Measurements from ENCODE around the gene HCRT.
"Not testable (repeated sequence)": the region's sequence is repeated elsewhere in the genome, so short reads cannot be mapped to it uniquely, and the experiment has no call there.

The HCRT gene

DNA sequence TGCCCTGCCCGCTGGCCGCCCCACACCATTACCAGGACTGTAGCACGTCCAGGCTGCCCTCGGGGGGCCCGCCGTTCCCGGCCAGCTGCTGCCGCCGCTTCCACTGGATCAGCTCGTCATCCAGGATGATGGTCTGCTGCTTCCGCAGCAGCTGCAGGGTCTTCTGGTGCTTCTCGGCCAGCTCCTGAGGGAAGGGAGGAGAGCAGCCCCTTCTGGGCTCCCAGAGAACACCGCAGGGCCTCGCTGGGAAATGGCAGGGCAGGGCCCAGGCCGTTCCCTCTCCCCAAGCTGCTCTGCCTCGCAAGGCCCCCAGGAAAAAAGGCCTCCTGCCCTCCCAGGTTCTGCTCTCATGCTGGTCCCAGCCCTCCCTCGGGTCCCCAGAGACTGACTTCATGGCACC lies 34.0 kb upstream of the HCRT start:
- H3K18ac ChIP-seq (ENCODE audit: low read depth in 1 of 2, low read length in 2 of 2); H2AFZ ChIP-seq (ENCODE audit: low read depth, low read length); H3K23ac ChIP-seq (ENCODE audit: low read length in 2 of 2); H3K27me3 ChIP-seq (ENCODE audit: control insufficient read depth in 1 of 2, insufficient read depth in 1 of 2, low read length in 2 of 2); DNase-seq; H2BK120ac ChIP-seq (ENCODE audit: low read depth, low read length); H3K9me3 ChIP-seq (ENCODE audit: control insufficient read depth, low read length); H2BK12ac ChIP-seq (ENCODE audit: low read length in 2 of 2); H3K79me1 ChIP-seq (replicated peaks; ENCODE audit: low read length, poor library complexity, severe bottlenecking); H3K4ac ChIP-seq (ENCODE audit: low read depth in 1 of 2, low read length in 2 of 2); H3K14ac ChIP-seq (ENCODE audit: low read length in 2 of 2); H3K4me1 ChIP-seq (ENCODE audit: control insufficient read depth, insufficient read depth, low read depth, low read length); H3K9ac ChIP-seq (ENCODE audit: low read length); H2BK15ac ChIP-seq (ENCODE audit: low read depth, poor library complexity, severe bottlenecking); H4K8ac ChIP-seq (ENCODE audit: low read length); H2BK5ac ChIP-seq (ENCODE audit: low read depth, low read length, poor library complexity, severe bottlenecking); H2AK5ac ChIP-seq (ENCODE audit: low read length, severe bottlenecking); H4K91ac ChIP-seq (ENCODE audit: low read length); H3K27ac ChIP-seq (ENCODE audit: low read length, poor library complexity, severe bottlenecking); H3K4me3 ChIP-seq (ENCODE audit: insufficient read depth in 1 of 2, low read depth in 1 of 2, low read length in 2 of 2); H3K4me2 ChIP-seq (ENCODE audit: low read length, poor library complexity, severe bottlenecking): not testable (repeated sequence)
- H3K36me3 ChIP-seq (ENCODE audit: control insufficient read depth in 1 of 2, insufficient read depth in 2 of 2, low read depth in 1 of 2, low read length in 2 of 2) = peaks cover 53 to 68% of the 10 kb centered on the region in 2 experiments
- WGBS = no CpG with 5 or more reads among the region's 17 CpGs

DNA sequence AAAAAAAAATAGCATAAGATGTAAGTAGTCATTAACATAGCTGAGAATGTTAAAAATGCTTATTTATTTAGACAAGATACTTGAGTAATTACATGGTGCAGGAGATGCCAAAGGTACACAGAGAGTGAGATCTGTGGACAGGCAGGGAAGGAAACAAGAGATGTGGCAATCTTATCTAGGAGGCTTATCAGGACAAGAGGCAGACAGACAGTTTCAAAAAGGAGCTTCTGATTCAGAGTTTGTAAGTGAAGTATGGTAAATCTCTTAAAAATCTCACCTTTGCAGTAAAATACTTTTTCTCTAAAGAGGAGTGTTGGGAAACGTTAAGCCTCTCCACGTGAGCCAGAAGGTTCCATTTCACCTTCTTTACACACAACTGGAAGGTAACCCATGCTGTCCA lies 28.9 kb upstream of the HCRT start:
- WGBS = 83% methylated on average over 2 of the region's 2 CpGs
- Histone ChIP-seq H4K8ac (ENCODE audit: low read length) (no peak overlapping the region), H2BK5ac (ENCODE audit: low read depth, low read length, poor library complexity, severe bottlenecking) (no peak overlapping the region), H3K79me1 (replicated peaks; ENCODE audit: low read length, poor library complexity, severe bottlenecking) (peaks cover 3% of the 10 kb centered on the region), H3K4me1 (ENCODE audit: control insufficient read depth, insufficient read depth, low read depth, low read length) (no peaks in the 10 kb centered on the region), H3K9me3 (ENCODE audit: control insufficient read depth, low read length) (no peaks in the 10 kb centered on the region), H2AK5ac (ENCODE audit: low read length, severe bottlenecking) (no peak overlapping the region), H2AFZ (ENCODE audit: low read depth, low read length) (no peak overlapping the region), H2BK15ac (ENCODE audit: low read depth, poor library complexity, severe bottlenecking) (no peak overlapping the region), H2BK12ac (ENCODE audit: low read length in 2 of 2) (no peak overlapping the region), H3K14ac (ENCODE audit: low read length in 2 of 2) (no peak overlapping the region), H3K4me2 (ENCODE audit: low read length, poor library complexity, severe bottlenecking) (no peak overlapping the region), H2BK120ac (ENCODE audit: low read depth, low read length) (no peak overlapping the region), H3K23ac (ENCODE audit: low read length in 2 of 2) (no peak overlapping the region), H4K91ac (ENCODE audit: low read length) (no peak overlapping the region), H3K4me3 (ENCODE audit: insufficient read depth in 1 of 2, low read depth in 1 of 2, low read length in 2 of 2) (no peak overlapping the region), H3K18ac (ENCODE audit: low read depth in 1 of 2, low read length in 2 of 2) (no peak overlapping the region), H3K27me3 (ENCODE audit: control insufficient read depth in 1 of 2, insufficient read depth in 1 of 2, low read length in 2 of 2) (no peaks in the 10 kb centered on the region), H3K4ac (ENCODE audit: low read depth in 1 of 2, low read length in 2 of 2) (no peak overlapping the region), H3K36me3 (ENCODE audit: control insufficient read depth in 1 of 2, insufficient read depth in 2 of 2, low read depth in 1 of 2, low read length in 2 of 2) (peaks cover 51 to 68% of the 10 kb centered on the region in 2 experiments), H3K9ac (ENCODE audit: low read length) (no peak overlapping the region), H3K27ac (ENCODE audit: low read length, poor library complexity, severe bottlenecking) (no peak overlapping the region)
- DNase-seq = no peak

DNA sequence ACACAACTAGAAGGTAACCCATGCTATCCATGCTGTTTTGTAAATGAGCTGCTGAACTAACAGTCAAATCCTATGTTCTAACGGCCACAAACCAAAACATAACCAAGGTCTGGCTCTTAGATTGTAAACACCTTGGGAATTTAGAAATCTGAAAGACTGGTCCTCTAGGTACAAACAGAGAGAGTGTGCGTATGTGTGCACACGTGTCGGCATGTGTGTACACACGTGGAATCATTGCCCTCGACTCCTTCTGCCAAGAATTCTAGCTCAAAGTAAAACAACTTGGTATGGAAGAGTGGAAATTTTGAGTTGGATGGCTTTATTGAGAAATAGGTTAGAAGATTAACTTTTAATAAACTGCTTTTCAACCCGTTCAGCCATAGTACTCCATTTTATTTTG lies 27.1 kb upstream of the HCRT start:
- H3K36me3 ChIP-seq (ENCODE audit: control insufficient read depth in 1 of 2, insufficient read depth in 2 of 2, low read depth in 1 of 2, low read length in 2 of 2) = peaks cover 49 to 66% of the 10 kb centered on the region in 2 experiments
- H3K9ac ChIP-seq (ENCODE audit: low read length) = peak overlapping the region; percentile 53
- no peaks in the 10 kb centered on the region for H3K79me1 ChIP-seq (replicated peaks; ENCODE audit: low read length, poor library complexity, severe bottlenecking)
- no peak overlapping the region for H3K4me3 ChIP-seq (ENCODE audit: insufficient read depth in 1 of 2, low read depth in 1 of 2, low read length in 2 of 2)
- no peak overlapping the region for H3K27ac ChIP-seq (ENCODE audit: low read length, poor library complexity, severe bottlenecking)
- no peak for DNase-seq
- H2BK12ac ChIP-seq (ENCODE audit: low read length in 2 of 2) = no peak overlapping the region
- no peak overlapping the region for H3K18ac ChIP-seq (ENCODE audit: low read depth in 1 of 2, low read length in 2 of 2)
- no peak overlapping the region for H4K8ac ChIP-seq (ENCODE audit: low read length)
- no peak overlapping the region for H3K4ac ChIP-seq (ENCODE audit: low read depth in 1 of 2, low read length in 2 of 2)
- H3K14ac ChIP-seq (ENCODE audit: low read length in 2 of 2) = no peak overlapping the region
- no peak overlapping the region for H2BK15ac ChIP-seq (ENCODE audit: low read depth, poor library complexity, severe bottlenecking)
- H2AK5ac ChIP-seq (ENCODE audit: low read length, severe bottlenecking) = no peak overlapping the region
- no peak overlapping the region for H2BK120ac ChIP-seq (ENCODE audit: low read depth, low read length)
- H3K4me1 ChIP-seq (ENCODE audit: control insufficient read depth, insufficient read depth, low read depth, low read length) = no peaks in the 10 kb centered on the region
- no peak overlapping the region for H2BK5ac ChIP-seq (ENCODE audit: low read depth, low read length, poor library complexity, severe bottlenecking)
- no peaks in the 10 kb centered on the region for H3K27me3 ChIP-seq (ENCODE audit: control insufficient read depth in 1 of 2, insufficient read depth in 1 of 2, low read length in 2 of 2)
- no peak overlapping the region for H3K4me2 ChIP-seq (ENCODE audit: low read length, poor library complexity, severe bottlenecking)
- H4K91ac ChIP-seq (ENCODE audit: low read length) = no peak overlapping the region
- WGBS = 96% methylated on average over 7 of the region's 7 CpGs
- H2AFZ ChIP-seq (ENCODE audit: low read depth, low read length) = no peak overlapping the region
- no peak overlapping the region for H3K23ac ChIP-seq (ENCODE audit: low read length in 2 of 2)
- H3K9me3 ChIP-seq (ENCODE audit: control insufficient read depth, low read length) = no peaks in the 10 kb centered on the region

DNA sequence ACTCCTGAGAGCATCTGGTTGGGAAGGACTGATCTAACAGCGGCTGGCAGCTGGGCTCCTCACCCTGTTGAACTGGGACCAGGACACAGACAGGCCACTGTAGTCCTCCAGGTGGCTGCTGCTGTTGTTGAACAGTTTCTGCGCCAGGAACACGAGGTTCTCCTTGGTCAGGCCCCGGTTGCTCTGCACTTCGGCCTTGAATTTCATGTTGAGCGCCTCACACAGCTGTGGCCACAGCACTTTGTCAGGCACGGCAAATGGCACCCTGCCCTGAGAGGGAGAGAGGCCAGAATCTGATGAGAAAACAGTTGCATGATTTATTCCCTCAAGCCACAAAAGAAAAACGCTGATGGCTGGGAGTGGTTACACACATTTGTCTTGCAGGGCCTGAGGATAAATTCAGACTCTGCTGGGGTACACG lies 26.7 kb upstream of the HCRT start:
- H2BK5ac ChIP-seq (ENCODE audit: low read depth, low read length, poor library complexity, severe bottlenecking); H2AK5ac ChIP-seq (ENCODE audit: low read length, severe bottlenecking); H2BK15ac ChIP-seq (ENCODE audit: low read depth, poor library complexity, severe bottlenecking); H4K91ac ChIP-seq (ENCODE audit: low read length); H4K8ac ChIP-seq (ENCODE audit: low read length); H2AFZ ChIP-seq (ENCODE audit: low read depth, low read length); H3K4me1 ChIP-seq (ENCODE audit: control insufficient read depth, insufficient read depth, low read depth, low read length); H2BK12ac ChIP-seq (ENCODE audit: low read length in 2 of 2); H2BK120ac ChIP-seq (ENCODE audit: low read depth, low read length); H3K4me2 ChIP-seq (ENCODE audit: low read length, poor library complexity, severe bottlenecking); H3K18ac ChIP-seq (ENCODE audit: low read depth in 1 of 2, low read length in 2 of 2); H3K9me3 ChIP-seq (ENCODE audit: control insufficient read depth, low read length); H3K4me3 ChIP-seq (ENCODE audit: insufficient read depth in 1 of 2, low read depth in 1 of 2, low read length in 2 of 2); H3K23ac ChIP-seq (ENCODE audit: low read length in 2 of 2); H3K27me3 ChIP-seq (ENCODE audit: control insufficient read depth in 1 of 2, insufficient read depth in 1 of 2, low read length in 2 of 2); H3K27ac ChIP-seq (ENCODE audit: low read length, poor library complexity, severe bottlenecking); DNase-seq; H3K4ac ChIP-seq (ENCODE audit: low read depth in 1 of 2, low read length in 2 of 2); H3K14ac ChIP-seq (ENCODE audit: low read length in 2 of 2); H3K79me1 ChIP-seq (replicated peaks; ENCODE audit: low read length, poor library complexity, severe bottlenecking): not testable (repeated sequence)
- 94% methylated on average over 7 of the region's 9 CpGs for WGBS
- Histone ChIP-seq H3K9ac (ENCODE audit: low read length) (peak overlapping the region; percentile 53), H3K36me3 (ENCODE audit: control insufficient read depth in 1 of 2, insufficient read depth in 2 of 2, low read depth in 1 of 2, low read length in 2 of 2) (peaks cover 46 to 66% of the 10 kb centered on the region in 2 experiments)

All from mesenchymal stem cell (in vitro differentiated cells and primary cell).